Cardiac muscle cell (in vitro differentiated cells and primary cell): Measurements from ENCODE around the gene ADGRA1. TPM values are rescaled to one million over a fixed set of nuclear protein-coding genes. Genes with fewer than 3 reads are reported as not detected.
A peak's percentile ranks its signal among the peaks of the same experiment; 100 is the strongest.

Experiments used
- DNase-seq, 2 donors: peaks; one replicate each; pipeline versions ENCODE4 v3.0.0 to v3.0.0-alpha.2; 2010 to 2017; ENCODE audit warnings: low read depth in 1 of 2, low spot score in 1 of 2
- H3K27ac ChIP-seq: fragments of 200-600 bp; sonication (generic); 2 replicates; pipeline ENCODE4 v1.5.1; 2016
- H3K27me3 ChIP-seq: fragments of 200-600 bp; sonication (generic); 2 replicates; pipeline ENCODE4 v1.6.0; 2016; ENCODE audit warnings: control low read depth
- H3K36me3 ChIP-seq: fragments of 200-600 bp; sonication (generic); 2 replicates; pipeline ENCODE4 v1.5.1; 2016; ENCODE audit warnings: control low read depth
- H3K4me1 ChIP-seq: fragments of 200-600 bp; sonication (generic); 2 replicates; pipeline ENCODE4 v1.8.1; 2017; ENCODE audit warnings: low read depth, mild to moderate bottlenecking, mixed run types
- H3K4me3 ChIP-seq: fragments of 200-600 bp; sonication (generic); 2 replicates; pipeline ENCODE4 v1.5.1; 2016; ENCODE audit warnings: mild to moderate bottlenecking
- H3K9me3 ChIP-seq: fragments of 200-600 bp; sonication (generic); 2 replicates; pipeline ENCODE4 v1.5.1; 2017; ENCODE audit warnings: low read depth, mild to moderate bottlenecking, control low read depth
- CTCF ChIP-seq: IDR thresholded peaks from 2 replicates; pipeline ENCODE4 v1.5.1; 2012; ENCODE audit warnings: low read depth, mild to moderate bottlenecking, low read length
- polyA plus RNA-seq: library from polyadenylated mRNA; unstranded; fragments of >200 nt; fragmentation: Nextera tagmentation; extraction: Ambion mirVana; gene quantifications from 2 replicates; pipeline ENCODE4 v1.2.1, GENCODE V29; 2016
- total RNA-seq: library from RNA; depleted of rRNA; stranded (reverse); fragments of >200 nt; gene quantifications from 2 replicates; pipeline ENCODE4 v1.2.3, GENCODE V29; 2016

The ADGRA1 gene
- total and polyA plus RNA-seq, 2 experiments from 2014 or later, result 0.24 to 0.67 TPM

- H3K4me3 ChIP-seq, result no peak overlapping the region
- no peak for DNase-seq
- no peaks in the 10 kb centered on the region for H3K36me3 ChIP-seq
- peaks cover 29% of the 10 kb centered on the region for H3K4me1 ChIP-seq
- no peaks in the 10 kb centered on the region for H3K9me3 ChIP-seq
- H3K27ac ChIP-seq, result no peak overlapping the region
- no peaks in the 10 kb centered on the region for H3K27me3 ChIP-seq
- TF ChIP-seq CTCF, result no peak
Measured at GRCh38 chr10:133140417-133141143, 52.9 kb downstream of the ADGRA1 start.

GRCh38 chr10:133141144-133141957 is 53.6 kb downstream of the ADGRA1 start:
- no peak for DNase-seq
- Histone ChIP-seq H3K36me3 (no peaks in the 10 kb centered on the region), H3K27me3 (no peaks in the 10 kb centered on the region), H3K4me1 (peaks cover 29% of the 10 kb centered on the region), H3K4me3 (no peak overlapping the region), H3K9me3 (no peaks in the 10 kb centered on the region), H3K27ac (no peak overlapping the region)
- TF ChIP-seq CTCF, result no peak

- H3K27ac ChIP-seq, result no peak overlapping the region
- no peaks in the 10 kb centered on the region for H3K9me3 ChIP-seq
- H3K27me3 ChIP-seq, result no peaks in the 10 kb centered on the region
- H3K4me1 ChIP-seq, result peaks cover 29% of the 10 kb centered on the region
- no peak for TF ChIP-seq CTCF
- no peak for DNase-seq
- no peaks in the 10 kb centered on the region for H3K36me3 ChIP-seq
- no peak overlapping the region for H3K4me3 ChIP-seq
Measured at GRCh38 chr10:133141958-133142340, 54.2 kb downstream of the ADGRA1 start.

GRCh38 chr10:133142523-133143199 is 54.9 kb downstream of the ADGRA1 start:
- Histone ChIP-seq H3K27me3 (no peaks in the 10 kb centered on the region), H3K4me1 (peaks cover 29% of the 10 kb centered on the region), H3K36me3 (no peaks in the 10 kb centered on the region), H3K4me3 (no peak overlapping the region), H3K9me3 (no peaks in the 10 kb centered on the region), H3K27ac (no peak overlapping the region)
- no peak for TF ChIP-seq CTCF
- no peak for DNase-seq

GRCh38 chr10:133143200-133143533 is 55.4 kb downstream of the ADGRA1 start:
- Histone ChIP-seq H3K9me3 (no peaks in the 10 kb centered on the region), H3K4me3 (no peak overlapping the region), H3K36me3 (no peaks in the 10 kb centered on the region), H3K4me1 (peaks cover 29% of the 10 kb centered on the region), H3K27me3 (no peaks in the 10 kb centered on the region), H3K27ac (peak overlapping the region; percentile 12)
- DNase-seq, result no peak
- no peak for TF ChIP-seq CTCF
